ENCODE data around the gene LRRC72.

The LRRC72 gene

DNA sequence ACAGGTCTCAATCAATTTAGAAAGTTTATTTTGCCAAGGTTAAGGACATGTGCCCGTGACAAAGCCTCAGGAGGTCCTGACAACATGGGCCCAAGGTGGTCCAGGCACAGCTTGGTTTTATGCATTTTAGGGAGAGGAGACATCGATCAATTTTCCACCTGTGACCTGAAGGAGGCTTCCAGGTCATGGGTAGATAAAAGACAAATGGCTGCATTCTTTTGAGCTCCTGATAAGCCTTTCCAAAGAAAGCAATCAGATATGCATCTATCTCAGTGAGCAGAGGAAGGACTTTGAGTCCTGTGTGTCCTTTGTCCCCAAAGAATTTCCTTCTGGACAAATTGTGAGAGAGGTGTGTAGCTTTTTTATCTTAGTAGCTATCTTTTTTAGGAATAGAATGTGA lies 15.8 kb downstream of the LRRC72 start:
- no peak for DNase-seq (ENCODE audit: low read depth in 1 of 2, low spot score in 1 of 2)
- TF ChIP-seq JUND (IDR thresholded peaks at IDR 0.05; ENCODE audit: low read depth): no peak
- in situ Hi-C loops (cut with HindIII; ENCODE audit: low pct_unique_long_range_greater_than_20kb, low sequenced_read_pairs): no loop called here

DNA sequence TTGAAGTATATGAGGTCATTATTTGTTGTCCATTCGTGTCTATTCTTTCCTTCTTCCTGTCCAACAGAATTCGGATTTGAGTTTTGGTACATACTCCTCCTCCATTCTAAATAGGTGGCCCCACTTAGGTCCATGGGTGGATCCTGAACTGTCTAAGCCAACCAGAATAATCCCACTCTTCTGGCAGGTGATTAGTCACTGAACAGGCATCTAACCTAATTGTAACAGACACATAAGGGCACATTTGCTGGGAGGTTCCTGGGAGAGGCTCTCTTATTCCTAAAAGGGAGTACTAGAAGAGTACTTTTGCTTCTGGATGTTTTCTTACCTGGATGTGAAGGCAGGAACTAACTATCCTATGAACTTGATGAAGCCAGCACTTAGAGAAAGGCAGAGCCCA lies 16.8 kb downstream of the LRRC72 start:
- no peak for DNase-seq (ENCODE audit: low read depth in 1 of 2, low spot score in 1 of 2)
- in situ Hi-C loops (cut with HindIII; ENCODE audit: low pct_unique_long_range_greater_than_20kb, low sequenced_read_pairs): no loop called here
- no peak for TF ChIP-seq JUND (IDR thresholded peaks at IDR 0.05; ENCODE audit: low read depth)

DNA sequence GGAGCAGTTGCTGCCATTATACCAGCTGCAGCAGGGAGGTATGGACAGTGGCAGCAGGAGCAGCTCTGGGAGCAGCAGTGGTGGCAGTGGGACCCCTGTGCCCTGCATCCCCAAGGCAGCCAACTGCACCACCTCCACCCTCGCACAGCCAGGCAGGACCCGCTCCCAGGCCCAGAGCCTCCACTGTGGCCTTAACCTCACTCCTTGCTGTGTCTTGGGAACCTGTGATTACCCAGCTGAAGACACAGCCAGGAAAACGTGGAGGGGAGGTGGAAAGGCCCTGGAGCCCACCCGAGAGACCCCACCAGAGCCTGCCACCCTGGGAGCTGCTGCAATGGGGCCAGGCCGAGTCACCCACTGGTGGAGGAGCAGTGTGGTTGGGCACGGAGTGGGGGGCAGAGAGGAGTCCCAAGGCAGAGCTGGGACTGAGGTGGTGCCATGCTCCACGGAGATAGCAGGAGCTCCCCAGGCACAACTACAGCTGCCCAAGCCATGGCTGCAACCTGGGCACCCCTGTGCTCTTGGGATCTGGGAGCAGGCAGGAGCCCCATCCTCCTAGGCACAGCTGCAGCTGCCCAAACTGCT lies 20.4 kb downstream of the LRRC72 start:
- no peak for DNase-seq (ENCODE audit: low read depth in 1 of 2, low spot score in 1 of 2)
- TF ChIP-seq JUND (IDR thresholded peaks at IDR 0.05; ENCODE audit: low read depth): no peak
- in situ Hi-C loops (cut with HindIII; ENCODE audit: low pct_unique_long_range_greater_than_20kb, low sequenced_read_pairs): no loop called here

DNA sequence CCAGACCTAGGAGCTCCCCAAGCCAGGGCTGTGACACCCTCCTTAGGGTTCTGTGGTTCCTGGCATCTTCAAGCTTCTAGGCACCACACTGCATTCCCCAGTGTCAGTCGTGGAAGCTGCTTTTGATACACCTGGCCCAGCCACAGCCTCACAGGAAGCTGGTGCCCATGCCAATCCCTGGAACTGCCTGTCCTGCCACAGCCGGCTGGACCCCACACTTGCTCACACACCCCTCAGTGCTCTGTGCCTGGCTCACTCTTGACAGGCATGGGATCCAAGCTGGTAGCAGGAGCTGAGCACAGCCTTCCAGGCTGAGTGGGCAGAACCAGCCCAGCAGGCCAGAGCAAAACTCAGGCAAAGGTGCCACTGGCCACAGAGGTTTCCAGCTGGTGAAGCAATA lies 21.8 kb downstream of the LRRC72 start:
- no peak for TF ChIP-seq JUND (IDR thresholded peaks at IDR 0.05; ENCODE audit: low read depth)
- no peak for DNase-seq (ENCODE audit: low read depth in 1 of 2, low spot score in 1 of 2)
- in situ Hi-C loops (cut with HindIII; ENCODE audit: low pct_unique_long_range_greater_than_20kb, low sequenced_read_pairs): no loop called here

DNA sequence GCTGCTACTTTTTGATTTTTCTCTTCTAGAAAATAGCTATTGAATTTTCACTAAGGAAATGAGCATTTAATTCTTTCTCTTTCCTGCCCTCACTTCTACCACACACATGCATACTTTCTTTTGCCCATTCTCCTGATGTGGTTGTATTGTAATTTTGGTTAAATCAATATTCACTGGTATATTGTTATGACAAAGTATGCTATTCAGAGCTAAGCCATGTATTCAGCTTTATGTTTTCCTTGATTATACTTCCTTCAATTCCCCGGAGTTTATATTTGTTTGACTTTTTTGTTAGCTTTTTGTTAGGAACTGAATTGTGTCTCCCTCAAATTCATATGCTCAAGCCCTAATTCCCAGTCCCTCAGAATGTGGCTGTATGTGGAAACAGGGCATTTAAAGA lies 24.0 kb downstream of the LRRC72 start:
- no peak for TF ChIP-seq JUND (IDR thresholded peaks at IDR 0.05; ENCODE audit: low read depth)

DNA sequence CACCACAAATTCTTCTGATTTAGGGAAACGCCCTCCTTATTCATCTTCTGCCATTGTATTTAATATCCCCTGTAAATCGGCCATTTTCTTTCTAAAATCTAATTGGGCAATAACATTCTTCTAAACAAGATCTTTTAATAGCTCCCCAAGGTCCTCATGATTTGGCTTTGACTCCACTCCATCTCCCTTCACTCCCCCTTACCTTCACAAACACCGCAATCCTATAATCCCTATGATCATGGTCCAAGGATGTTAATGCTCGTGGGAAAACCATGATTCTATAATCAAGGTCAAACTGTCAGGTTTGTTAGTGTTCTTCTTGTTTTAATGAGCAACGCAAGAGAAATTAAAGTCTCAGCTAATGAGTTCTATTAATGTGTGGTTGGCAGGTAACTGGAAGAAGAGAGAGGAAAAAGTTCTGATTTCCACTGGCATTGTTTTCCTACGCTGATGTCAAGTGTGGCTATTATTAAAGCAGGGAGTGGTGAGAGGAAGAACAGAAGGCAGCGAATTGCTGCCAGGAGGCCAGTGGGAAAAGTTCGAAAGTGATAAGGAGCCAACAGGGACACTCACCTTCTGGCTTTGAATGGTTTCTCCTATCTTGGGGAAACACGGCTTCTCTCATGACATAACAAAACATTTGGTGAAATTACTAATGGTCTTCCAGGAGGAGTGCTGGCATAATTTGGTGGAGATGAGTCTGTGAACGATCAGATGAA lies 28.1 kb downstream of the LRRC72 start:
- in situ Hi-C loops (cut with HindIII; ENCODE audit: low pct_unique_long_range_greater_than_20kb, low sequenced_read_pairs): no loop called here
- no peak for TF ChIP-seq JUND (IDR thresholded peaks at IDR 0.05; ENCODE audit: low read depth)
- DNase-seq (ENCODE audit: low read depth in 1 of 2, low spot score in 1 of 2): no peak

More for the DNA sequence above, 24.0 kb downstream of the LRRC72 start:
- in situ Hi-C loops (cut with HindIII; ENCODE audit: low pct_unique_long_range_greater_than_20kb, low sequenced_read_pairs): no loop called here
- DNase-seq (ENCODE audit: low read depth in 1 of 2, low spot score in 1 of 2): no peak

DNA sequence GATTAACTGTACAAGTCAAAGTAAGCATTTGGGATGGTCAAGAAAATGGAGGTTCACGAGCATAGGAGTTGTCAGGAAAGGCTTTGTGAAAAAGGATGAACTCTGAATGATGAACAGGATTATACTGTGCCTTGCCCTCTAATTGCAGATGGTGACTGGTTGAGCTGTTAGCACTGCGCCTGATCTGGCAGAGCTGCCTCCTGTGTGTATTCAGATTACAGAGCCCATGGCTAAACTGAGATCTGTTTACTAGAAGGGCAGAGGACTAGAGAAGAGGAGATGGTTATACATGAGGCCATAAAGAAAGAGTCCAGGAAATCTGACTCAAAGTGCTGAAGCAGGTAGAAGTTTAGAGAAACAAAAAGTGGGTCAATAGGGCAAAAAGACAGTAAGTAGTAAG lies 29.7 kb downstream of the LRRC72 start:
- DNase-seq (ENCODE audit: low read depth in 1 of 2, low spot score in 1 of 2): no peak
- in situ Hi-C loops (cut with HindIII; ENCODE audit: low pct_unique_long_range_greater_than_20kb, low sequenced_read_pairs): no loop called here
- TF ChIP-seq JUND (IDR thresholded peaks at IDR 0.05; ENCODE audit: low read depth): no peak

DNA sequence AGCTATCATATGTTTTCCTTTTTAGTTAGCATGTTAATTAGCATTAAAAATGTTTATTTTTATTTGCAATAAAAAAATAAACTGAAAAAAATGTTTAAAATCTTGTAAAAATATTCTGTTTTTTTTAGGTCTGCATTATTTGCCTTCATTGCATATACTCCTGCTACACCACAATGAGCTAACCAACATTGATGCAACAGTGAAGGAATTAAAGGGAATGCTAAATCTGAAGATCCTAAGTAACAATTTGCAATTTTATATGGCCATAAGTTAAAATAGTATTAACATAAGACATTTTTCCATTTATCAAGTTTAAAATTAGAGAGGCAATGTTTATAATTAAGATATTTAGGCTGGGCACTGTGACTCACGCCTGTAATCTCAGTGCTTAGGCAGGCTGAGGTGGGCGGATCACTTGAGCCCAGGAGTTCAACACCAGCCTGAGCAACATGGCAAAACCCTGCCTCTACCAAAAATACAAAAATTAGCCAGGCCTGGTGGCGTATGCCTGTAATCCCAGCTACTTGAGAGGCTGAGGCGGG lies 32.2 kb downstream of the LRRC72 start:
- no peak for DNase-seq (ENCODE audit: low read depth in 1 of 2, low spot score in 1 of 2)

DNA sequence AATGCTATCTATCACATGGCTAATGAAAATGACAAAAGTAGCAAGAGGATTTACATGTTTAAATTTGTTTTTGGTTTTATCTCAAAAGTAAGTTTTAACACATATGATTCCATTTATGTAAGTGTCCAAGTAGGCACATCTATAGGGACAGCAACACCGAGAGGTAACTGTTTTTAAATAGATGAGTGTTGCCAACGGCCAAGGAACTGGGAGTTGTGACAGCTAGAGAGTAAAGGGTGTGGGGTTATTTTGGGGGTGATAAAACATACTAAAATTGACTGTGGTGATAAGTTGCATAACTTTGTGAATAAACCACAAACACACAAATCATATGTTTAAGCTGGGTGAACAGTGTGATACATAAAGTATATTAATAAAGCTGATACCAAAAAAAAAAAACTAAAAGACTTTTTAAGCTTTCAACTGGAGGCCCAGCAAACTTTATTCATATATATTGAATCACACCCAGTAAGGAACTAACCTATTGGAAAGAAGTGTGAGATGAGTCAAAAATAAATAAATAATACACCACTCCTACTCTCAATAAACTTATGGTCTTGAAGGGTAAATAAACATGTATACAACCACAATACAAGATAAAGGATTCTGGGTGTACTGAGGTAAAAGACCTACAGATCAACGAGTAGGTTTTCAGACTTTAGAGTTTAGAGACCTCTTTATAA lies 33.0 kb downstream of the LRRC72 start:
- TF ChIP-seq JUND (IDR thresholded peaks at IDR 0.05; ENCODE audit: low read depth): no peak
- in situ Hi-C loops (cut with HindIII; ENCODE audit: low pct_unique_long_range_greater_than_20kb, low sequenced_read_pairs): no loop called here
- DNase-seq (ENCODE audit: low read depth in 1 of 2, low spot score in 1 of 2): no peak

More for the DNA sequence above, 32.2 kb downstream of the LRRC72 start:
- no peak for TF ChIP-seq JUND (IDR thresholded peaks at IDR 0.05; ENCODE audit: low read depth)
- in situ Hi-C loops (cut with HindIII; ENCODE audit: low pct_unique_long_range_greater_than_20kb, low sequenced_read_pairs): no loop called here

DNA sequence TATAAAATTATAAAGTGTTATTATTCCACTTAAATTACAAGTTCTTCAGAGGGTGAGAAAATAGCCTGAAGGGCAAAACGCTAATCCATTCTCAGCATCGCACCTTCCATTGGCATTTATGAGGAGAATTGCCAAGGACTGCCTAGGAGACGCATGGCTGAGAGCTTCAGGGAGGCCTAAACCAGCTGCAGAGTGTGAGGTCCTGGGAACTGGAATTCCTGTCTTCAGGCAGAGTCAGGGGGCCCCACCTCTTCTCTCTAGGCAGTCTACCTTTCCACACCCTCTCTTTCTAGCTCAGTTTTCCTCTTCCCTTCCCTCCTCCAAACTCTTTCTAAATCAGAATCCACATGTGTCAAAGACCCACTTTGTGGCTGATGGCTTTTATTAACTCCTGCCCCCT lies 35.3 kb downstream of the LRRC72 start:
- in situ Hi-C loops (cut with HindIII; ENCODE audit: low pct_unique_long_range_greater_than_20kb, low sequenced_read_pairs): no loop called here
- TF ChIP-seq JUND (IDR thresholded peaks at IDR 0.05; ENCODE audit: low read depth): no peak

DNA sequence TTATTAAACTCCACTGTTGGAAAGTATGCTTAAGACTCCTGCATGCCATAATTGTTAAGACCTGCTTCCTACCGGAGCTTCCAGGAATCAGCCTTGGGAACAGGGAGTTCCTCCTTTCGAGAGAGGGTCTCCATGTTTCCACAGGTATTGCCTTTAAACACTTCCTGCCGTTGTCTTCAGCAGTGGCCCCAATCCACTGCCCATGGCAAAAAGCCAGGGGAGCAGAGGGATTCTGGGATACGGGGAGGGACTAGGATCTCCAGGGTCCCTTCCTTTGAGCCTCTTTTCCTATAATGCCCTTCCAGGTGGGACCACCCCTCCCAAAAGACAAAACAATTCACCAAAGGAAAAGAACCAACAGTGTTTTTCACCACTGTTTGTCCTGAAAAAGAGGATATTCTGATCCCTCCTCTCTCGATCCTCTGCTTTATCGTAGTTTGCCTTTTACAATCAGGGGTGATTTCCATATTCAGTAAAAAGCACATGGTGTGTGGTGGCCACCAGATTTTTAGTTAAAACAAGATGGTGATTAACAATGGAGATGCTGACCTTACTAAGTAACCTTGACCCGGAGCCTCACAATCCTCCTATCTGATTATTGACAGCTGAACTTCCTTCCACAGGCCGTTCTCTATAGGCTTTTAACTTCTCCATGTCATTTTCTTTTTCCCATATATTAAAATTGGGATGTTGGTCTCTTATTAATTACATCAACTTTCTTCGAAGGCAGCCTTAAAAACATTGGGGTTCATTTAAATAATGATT lies 36.0 kb downstream of the LRRC72 start:
- no peak for TF ChIP-seq JUND (IDR thresholded peaks at IDR 0.05; ENCODE audit: low read depth)
- in situ Hi-C loops (cut with HindIII; ENCODE audit: low pct_unique_long_range_greater_than_20kb, low sequenced_read_pairs): no loop called here
- DNase-seq (ENCODE audit: low read depth in 1 of 2, low spot score in 1 of 2): no peak

More for the DNA sequence above, 35.3 kb downstream of the LRRC72 start:
- DNase-seq (ENCODE audit: low read depth in 1 of 2, low spot score in 1 of 2): no peak

DNA sequence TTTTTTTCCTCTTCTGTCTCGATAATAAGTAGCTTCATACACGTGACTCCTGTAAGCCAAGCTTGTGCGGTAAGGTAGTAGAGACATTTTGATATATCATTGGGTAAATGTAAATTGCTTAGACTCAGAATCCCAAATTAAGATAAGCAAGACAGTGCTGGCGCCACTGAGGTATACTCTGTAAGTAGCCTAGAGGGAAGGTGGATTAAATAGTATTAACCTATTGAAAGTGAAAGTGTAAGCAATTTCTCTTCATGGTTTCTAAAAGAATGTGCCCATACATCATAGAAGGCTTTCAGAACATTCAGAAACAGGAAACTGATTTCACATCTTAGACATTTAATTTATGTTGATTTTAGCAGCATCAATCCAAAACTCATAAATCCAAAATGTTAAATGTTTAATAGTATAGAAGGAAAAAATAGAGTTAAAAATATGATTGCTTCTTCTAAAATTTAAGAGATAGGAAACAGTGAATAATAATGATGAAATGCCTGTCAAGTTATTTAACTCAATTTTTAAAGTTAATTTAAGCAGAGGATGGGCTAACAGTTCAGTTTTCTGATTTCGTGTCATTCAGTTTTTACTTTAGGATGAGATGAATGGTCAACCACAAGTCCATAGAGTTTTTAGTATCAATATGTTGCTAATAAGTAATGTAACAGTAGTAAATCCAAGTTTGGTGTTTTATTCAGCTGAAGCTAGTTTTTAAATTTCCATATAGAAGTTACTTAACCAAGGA lies 36.8 kb downstream of the LRRC72 start:
- in situ Hi-C loops (cut with HindIII; ENCODE audit: low pct_unique_long_range_greater_than_20kb, low sequenced_read_pairs): no loop called here
- no peak for TF ChIP-seq JUND (IDR thresholded peaks at IDR 0.05; ENCODE audit: low read depth)
- no peak for DNase-seq (ENCODE audit: low read depth in 1 of 2, low spot score in 1 of 2)

Measured in T47D (cell line).